ENCODE measurements around the gene SLC4A3. TPM values are rescaled to one million over a fixed set of nuclear protein-coding genes. Genes with fewer than 3 reads are reported as not detected.

SLC4A3 gene, protein sequence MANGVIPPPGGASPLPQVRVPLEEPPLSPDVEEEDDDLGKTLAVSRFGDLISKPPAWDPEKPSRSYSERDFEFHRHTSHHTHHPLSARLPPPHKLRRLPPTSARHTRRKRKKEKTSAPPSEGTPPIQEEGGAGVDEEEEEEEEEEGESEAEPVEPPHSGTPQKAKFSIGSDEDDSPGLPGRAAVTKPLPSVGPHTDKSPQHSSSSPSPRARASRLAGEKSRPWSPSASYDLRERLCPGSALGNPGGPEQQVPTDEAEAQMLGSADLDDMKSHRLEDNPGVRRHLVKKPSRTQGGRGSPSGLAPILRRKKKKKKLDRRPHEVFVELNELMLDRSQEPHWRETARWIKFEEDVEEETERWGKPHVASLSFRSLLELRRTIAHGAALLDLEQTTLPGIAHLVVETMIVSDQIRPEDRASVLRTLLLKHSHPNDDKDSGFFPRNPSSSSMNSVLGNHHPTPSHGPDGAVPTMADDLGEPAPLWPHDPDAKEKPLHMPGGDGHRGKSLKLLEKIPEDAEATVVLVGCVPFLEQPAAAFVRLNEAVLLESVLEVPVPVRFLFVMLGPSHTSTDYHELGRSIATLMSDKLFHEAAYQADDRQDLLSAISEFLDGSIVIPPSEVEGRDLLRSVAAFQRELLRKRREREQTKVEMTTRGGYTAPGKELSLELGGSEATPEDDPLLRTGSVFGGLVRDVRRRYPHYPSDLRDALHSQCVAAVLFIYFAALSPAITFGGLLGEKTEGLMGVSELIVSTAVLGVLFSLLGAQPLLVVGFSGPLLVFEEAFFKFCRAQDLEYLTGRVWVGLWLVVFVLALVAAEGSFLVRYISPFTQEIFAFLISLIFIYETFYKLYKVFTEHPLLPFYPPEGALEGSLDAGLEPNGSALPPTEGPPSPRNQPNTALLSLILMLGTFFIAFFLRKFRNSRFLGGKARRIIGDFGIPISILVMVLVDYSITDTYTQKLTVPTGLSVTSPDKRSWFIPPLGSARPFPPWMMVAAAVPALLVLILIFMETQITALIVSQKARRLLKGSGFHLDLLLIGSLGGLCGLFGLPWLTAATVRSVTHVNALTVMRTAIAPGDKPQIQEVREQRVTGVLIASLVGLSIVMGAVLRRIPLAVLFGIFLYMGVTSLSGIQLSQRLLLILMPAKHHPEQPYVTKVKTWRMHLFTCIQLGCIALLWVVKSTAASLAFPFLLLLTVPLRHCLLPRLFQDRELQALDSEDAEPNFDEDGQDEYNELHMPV
- total RNA-seq (2021; ENCODE audit: unreplicated experiment) (23.0 TPM), Bru-seq, nascent RNA (percentile 56 among the genes with signal in this experiment), BruChase-seq, experiment 1, labeled RNA remaining after a 6-hour chase (percentile 75 among the genes with signal in this experiment), BruChase-seq, experiment 2, labeled RNA remaining after a 2-hour chase (percentile 73 among the genes with signal in this experiment)
- polyA plus RNA-seq (2012), result 17.1 and 17.3 TPM in 2 replicates
- long read RNA-seq, partial matches to known transcripts, result 14 of 20 reads
- long read RNA-seq, other reads (novel, unspliced or antisense), result 6 of 20 reads

DNA sequence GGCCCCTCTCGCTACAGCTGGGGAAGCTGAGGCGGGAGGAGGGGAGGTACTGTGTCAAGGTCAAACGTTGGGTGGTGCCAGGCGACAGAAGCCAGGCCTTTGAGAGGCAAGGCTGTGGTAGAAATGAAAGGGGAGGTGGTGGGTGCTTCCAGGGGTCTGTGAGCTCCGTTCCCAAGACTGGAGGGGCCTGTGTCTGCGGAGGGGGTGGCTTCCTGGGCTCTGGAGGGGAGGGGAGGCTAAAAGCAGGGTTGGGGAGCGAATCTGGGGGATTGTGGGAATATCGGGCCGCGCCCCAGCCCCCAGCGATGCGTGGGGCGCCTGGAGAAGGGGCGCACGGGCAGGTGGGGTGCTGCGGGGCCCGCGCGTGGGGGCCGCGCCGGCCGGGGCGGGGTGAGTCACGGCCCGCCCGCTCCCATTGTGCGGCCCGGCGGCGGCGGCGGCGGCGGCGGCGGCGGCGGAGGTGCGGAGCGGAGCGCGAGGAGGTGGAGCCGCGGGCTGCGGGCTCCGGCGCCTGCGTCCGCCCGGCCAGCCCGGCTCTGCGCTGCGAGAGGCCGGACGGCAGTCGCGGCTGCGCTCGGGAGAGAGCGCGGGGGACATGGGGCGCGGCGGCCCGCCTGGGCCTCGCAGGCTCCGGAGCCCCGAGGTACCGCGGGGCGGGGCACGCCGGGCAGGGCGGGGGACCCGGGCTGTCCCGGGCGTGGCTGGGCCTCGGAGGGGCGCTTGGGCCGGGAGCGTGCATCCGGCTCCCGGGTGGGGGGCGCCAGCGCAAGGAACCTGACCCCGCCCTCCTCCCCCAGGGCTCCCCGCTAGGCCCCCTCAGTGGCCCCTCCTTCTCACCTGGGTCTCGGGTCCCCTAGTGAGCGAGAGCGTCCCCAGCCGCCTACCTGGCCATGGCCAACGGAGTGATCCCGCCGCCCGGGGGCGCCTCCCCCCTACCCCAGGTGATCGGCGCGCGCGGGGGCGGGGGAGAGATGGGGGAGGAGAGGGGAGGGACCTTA lies at the start of gene SLC4A3:
Gene SLC4A3, plus strand, starts transcription at position 528 of the 998 bp plus-strand sequence. Its CDS starts 363 bp downstream, at position 891.
- intact Hi-C loops (cut with micrococcal nuclease), result loop anchor here (5.0 kb wide), 1 partner anchor 85 kb away; the partner anchor contains the start of genes CHPF and TMEM198
- no peaks in the 10 kb centered on the region for H3K9me2 ChIP-seq (ENCODE audit: insufficient read depth)
- H3K9me3 ChIP-seq (ENCODE audit: control insufficient read depth in 1 of 2, insufficient read depth in 1 of 2, low read depth in 1 of 2, low read length in 2 of 2), result no peaks in the 10 kb centered on the region
- POLR2A ChIA-PET, result no interaction called here
- RAD21 ChIA-PET (ENCODE audit: low non-redundant PET in 1 of 2, low total read pairs in 2 of 2, uncharacterized antibody in 2 of 2, unreplicated experiment in 2 of 2), result interaction anchor here in 1 of 2 experiments (0.6 kb wide), 1 partner anchor 38 kb away, joined by 6 read pairs; no protein-coding TSS in a partner anchor
- H3K4me1 ChIP-seq (ENCODE audit: control insufficient read depth in 1 of 2, insufficient read depth in 2 of 2, low read length in 2 of 2), result peaks cover 4 to 32% of the 10 kb centered on the region in 2 experiments; a peak in 3 of 4 replicates
- peak within 1 kb of the TSS; percentile 77 for H3K9ac ChIP-seq (ENCODE audit: low read length)
- no peaks in the 10 kb centered on the region for H4K20me1 ChIP-seq (ENCODE audit: insufficient read depth)
- peak within 1 kb of the TSS; percentile 76 for H3K27ac ChIP-seq (ENCODE audit: low read depth, low read length)
- H2AFZ ChIP-seq (ENCODE audit: low read depth, low read length, poor library complexity, severe bottlenecking), result peak within 1 kb of the TSS; percentile 15
- peak; percentile 82 for ATAC-seq
- H3K4me3 ChIP-seq (replicated peaks in 1 of 2; ENCODE audit: low read depth in 1 of 2, low read length in 2 of 2), result peak within 1 kb of the TSS; percentile 56 to 79
- CTCF ChIA-PET, result no interaction called here
- peaks cover 11% of the 10 kb centered on the region; the same call in 1 of the 2 replicates for H3K79me2 ChIP-seq (ENCODE audit: insufficient read depth, low read length)
- H3K36me3 ChIP-seq (ENCODE audit: control insufficient read depth in 1 of 2, insufficient read depth in 2 of 2, low read length in 2 of 2), result 0 out of 4 replicates have a peak, but pooled peaks cover 0 to 6% of the 10 kb centered on the region in 2 experiments
- H3K4me2 ChIP-seq (ENCODE audit: low read length), result peak within 1 kb of the TSS; percentile 93
- no TSS peak for BruUV-seq (replicated peaks)
- no peak for DNase-seq (ENCODE audit: low read depth, low spot score)
- H3K27me3 ChIP-seq (ENCODE audit: insufficient read depth, low read length), result no peaks in the 10 kb centered on the region
- TF ChIP-seq, protein P1, sequence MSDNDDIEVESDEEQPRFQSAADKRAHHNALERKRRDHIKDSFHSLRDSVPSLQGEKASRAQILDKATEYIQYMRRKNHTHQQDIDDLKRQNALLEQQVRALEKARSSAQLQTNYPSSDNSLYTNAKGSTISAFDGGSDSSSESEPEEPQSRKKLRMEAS (IDR thresholded peaks at IDR 0.05), result no peak
- TF ChIP-seq CEBPB (IDR thresholded peaks at IDR 0.05; ENCODE audit: low read depth) (no peak), EZH2 (IDR thresholded peaks at IDR 0.05) (no peak), ELF1 (IDR thresholded peaks at IDR 0.05; ENCODE audit: borderline replicate concordance, low read depth) (no peak), EZH2phosphoT487 (IDR thresholded peaks at IDR 0.05; ENCODE audit: borderline replicate concordance) (no peak), POLR2AphosphoS5 (IDR thresholded peaks at IDR 0.05; ENCODE audit: low read depth, low read length) (peak; percentile 65; the same call in 1 of the 2 replicates), ZNF274 (IDR thresholded peaks at IDR 0.05; ENCODE audit: low read depth, low read length) (no peak), SIN3A (IDR thresholded peaks at IDR 0.05; ENCODE audit: low read depth) (no peak), EGR1 (IDR thresholded peaks at IDR 0.05; ENCODE audit: low read depth) (peak; percentile 88), SRF (IDR thresholded peaks at IDR 0.05; ENCODE audit: low read depth) (no peak), JUND (IDR thresholded peaks at IDR 0.05) (no peak), FOSL1 (IDR thresholded peaks at IDR 0.05; ENCODE audit: low read depth) (no peak), POLR2A (IDR thresholded peaks at IDR 0.05; ENCODE audit: borderline replicate concordance, extremely low read depth, insufficient read depth, insufficient read length) (peak; percentile 32), ZFX (IDR thresholded peaks at IDR 0.05) (peak; percentile 86; the same call in 1 of the 2 replicates)
- TF ChIP-seq, protein P2, sequence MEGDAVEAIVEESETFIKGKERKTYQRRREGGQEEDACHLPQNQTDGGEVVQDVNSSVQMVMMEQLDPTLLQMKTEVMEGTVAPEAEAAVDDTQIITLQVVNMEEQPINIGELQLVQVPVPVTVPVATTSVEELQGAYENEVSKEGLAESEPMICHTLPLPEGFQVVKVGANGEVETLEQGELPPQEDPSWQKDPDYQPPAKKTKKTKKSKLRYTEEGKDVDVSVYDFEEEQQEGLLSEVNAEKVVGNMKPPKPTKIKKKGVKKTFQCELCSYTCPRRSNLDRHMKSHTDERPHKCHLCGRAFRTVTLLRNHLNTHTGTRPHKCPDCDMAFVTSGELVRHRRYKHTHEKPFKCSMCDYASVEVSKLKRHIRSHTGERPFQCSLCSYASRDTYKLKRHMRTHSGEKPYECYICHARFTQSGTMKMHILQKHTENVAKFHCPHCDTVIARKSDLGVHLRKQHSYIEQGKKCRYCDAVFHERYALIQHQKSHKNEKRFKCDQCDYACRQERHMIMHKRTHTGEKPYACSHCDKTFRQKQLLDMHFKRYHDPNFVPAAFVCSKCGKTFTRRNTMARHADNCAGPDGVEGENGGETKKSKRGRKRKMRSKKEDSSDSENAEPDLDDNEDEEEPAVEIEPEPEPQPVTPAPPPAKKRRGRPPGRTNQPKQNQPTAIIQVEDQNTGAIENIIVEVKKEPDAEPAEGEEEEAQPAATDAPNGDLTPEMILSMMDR (IDR thresholded peaks at IDR 0.05 in 2 of 3, conservative IDR thresholded peaks at IDR 0.05 in 1 of 3; ENCODE audit: borderline replicate concordance in 1 of 3, insufficient read depth in 1 of 3, low read depth in 2 of 3, low read length in 2 of 3), result peak in 2 of 3 experiments; percentile 16 to 22; a peak in 2 of 6 replicates
- TF ChIP-seq, protein P3, sequence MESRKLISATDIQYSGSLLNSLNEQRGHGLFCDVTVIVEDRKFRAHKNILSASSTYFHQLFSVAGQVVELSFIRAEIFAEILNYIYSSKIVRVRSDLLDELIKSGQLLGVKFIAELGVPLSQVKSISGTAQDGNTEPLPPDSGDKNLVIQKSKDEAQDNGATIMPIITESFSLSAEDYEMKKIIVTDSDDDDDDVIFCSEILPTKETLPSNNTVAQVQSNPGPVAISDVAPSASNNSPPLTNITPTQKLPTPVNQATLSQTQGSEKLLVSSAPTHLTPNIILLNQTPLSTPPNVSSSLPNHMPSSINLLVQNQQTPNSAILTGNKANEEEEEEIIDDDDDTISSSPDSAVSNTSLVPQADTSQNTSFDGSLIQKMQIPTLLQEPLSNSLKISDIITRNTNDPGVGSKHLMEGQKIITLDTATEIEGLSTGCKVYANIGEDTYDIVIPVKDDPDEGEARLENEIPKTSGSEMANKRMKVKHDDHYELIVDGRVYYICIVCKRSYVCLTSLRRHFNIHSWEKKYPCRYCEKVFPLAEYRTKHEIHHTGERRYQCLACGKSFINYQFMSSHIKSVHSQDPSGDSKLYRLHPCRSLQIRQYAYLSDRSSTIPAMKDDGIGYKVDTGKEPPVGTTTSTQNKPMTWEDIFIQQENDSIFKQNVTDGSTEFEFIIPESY (IDR thresholded peaks at IDR 0.05; ENCODE audit: extremely low read depth, insufficient replicate concordance, low read length), result no peak

Measured in HCT116 (cell line).